ENCODE data around the gene C1orf21. TPM values are rescaled to one million over a fixed set of nuclear protein-coding genes. Genes with fewer than 3 reads are reported as not detected.

C1orf21 gene
- total and polyA plus RNA-seq, 2 donors (not counting 3 experiments of a cell fraction or from before 2014, with no cell fraction given): 0.79 to 8.5 TPM

- dilution Hi-C loops (cut with MboI; ENCODE audit: extremely low pct_ligation_motif_present, low sequenced_read_pairs): no loop called here
- no peaks in the 10 kb centered on the region for H3K79me2 ChIP-seq (ENCODE audit: control insufficient read depth, insufficient read depth, low read length)
- no peaks in the 10 kb centered on the region for H3K4me1 ChIP-seq (ENCODE audit: control insufficient read depth, extremely low read depth, insufficient read depth, low read length)
- H3K27ac ChIP-seq (ENCODE audit: insufficient read depth, low read depth, low read length): no peak overlapping the region
- ChIA-PET CTCF (interaction anchor here (1.2 kb wide), 1 partner anchor 8 kb away, joined by 9 read pairs; no protein-coding TSS in a partner anchor), POLR2A (no interaction called here)
- H3K4me3 ChIP-seq (replicated peaks in 1 of 3; ENCODE audit: insufficient read depth in 1 of 3, low read depth in 1 of 3, low read length in 3 of 3): no peak overlapping the region
- H3K9me3 ChIP-seq (replicated peaks; ENCODE audit: control insufficient read depth, insufficient read depth, low read length): no peaks in the 10 kb centered on the region
- no peaks in the 10 kb centered on the region for H4K20me1 ChIP-seq (replicated peaks; ENCODE audit: control insufficient read depth, extremely low read depth, insufficient read depth, low read length)
- TF ChIP-seq GATA2 (IDR thresholded peaks at IDR 0.05; ENCODE audit: insufficient read depth, insufficient read length, low read depth, low read length) (no peak), POLR2A (IDR thresholded peaks at IDR 0.05; ENCODE audit: low read depth, low read length) (no peak), JUN (IDR thresholded peaks at IDR 0.05; ENCODE audit: borderline replicate concordance, insufficient read depth, insufficient read length, low read depth) (no peak), POLR2AphosphoS5 (IDR thresholded peaks at IDR 0.05; ENCODE audit: insufficient read depth, low read depth, low read length) (no peak), FOS (IDR thresholded peaks at IDR 0.05; ENCODE audit: borderline replicate concordance, insufficient read depth, low read length) (no peak), EZH2 (IDR thresholded peaks at IDR 0.05; ENCODE audit: borderline replicate concordance, low read depth, low read length, severe bottlenecking) (no peak)
- TF ChIP-seq, protein P1, sequence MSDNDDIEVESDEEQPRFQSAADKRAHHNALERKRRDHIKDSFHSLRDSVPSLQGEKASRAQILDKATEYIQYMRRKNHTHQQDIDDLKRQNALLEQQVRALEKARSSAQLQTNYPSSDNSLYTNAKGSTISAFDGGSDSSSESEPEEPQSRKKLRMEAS (IDR thresholded peaks at IDR 0.05; ENCODE audit: insufficient read depth, insufficient read length): no peak
- H3K36me3 ChIP-seq (ENCODE audit: control insufficient read depth in 2 of 2, extremely low read depth in 1 of 2, insufficient read depth in 2 of 2, low read length in 2 of 2): no peaks in the 10 kb centered on the region
- no peak for FAIRE-seq
- no peak for DNase-seq (ENCODE audit: low read depth, low spot score)
- H3K4me2 ChIP-seq (ENCODE audit: insufficient read depth, low read length): no peak overlapping the region
- H3K27me3 ChIP-seq (ENCODE audit: control insufficient read depth in 2 of 2, insufficient read depth in 2 of 2, low read length in 2 of 2): peaks cover 0 to 4% of the 10 kb centered on the region in 2 experiments
- BruUV-seq (replicated peaks): no TSS peak
- no peak overlapping the region for H2AFZ ChIP-seq (ENCODE audit: low read depth, low read length)
- no peaks in the 10 kb centered on the region for H3K9me1 ChIP-seq (replicated peaks; ENCODE audit: control insufficient read depth, extremely low read depth, insufficient read depth, low read length)
- intact Hi-C loops (cut with micrococcal nuclease): no loop called here
- no peak overlapping the region for H3K9ac ChIP-seq (replicated peaks; ENCODE audit: extremely low read depth, insufficient read depth, low read length)
Observed at GRCh38 chr1:184656221-184656620, 269.4 kb downstream of the C1orf21 start.

DNA sequence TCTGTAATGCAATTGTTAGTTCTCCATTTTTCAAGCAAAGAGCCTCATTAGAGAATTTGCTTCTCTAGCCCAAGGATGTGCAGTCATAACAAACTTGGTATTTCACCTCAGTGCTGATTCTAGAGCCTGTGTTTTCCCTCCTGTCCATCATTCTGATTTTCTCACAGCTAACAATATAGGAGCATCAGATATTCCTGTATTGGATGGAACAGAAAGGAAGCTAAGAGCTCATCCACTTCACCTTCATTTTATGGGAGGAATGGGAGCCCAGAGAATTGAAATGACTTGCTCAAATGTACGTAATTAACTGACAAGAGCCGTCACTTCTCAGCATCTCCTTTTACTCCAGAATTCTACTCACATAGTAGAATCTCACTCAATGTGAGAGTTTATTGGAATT lies 271.2 kb downstream of the C1orf21 start:
- POLR2A ChIA-PET: no interaction called here
- Histone ChIP-seq H3K27me3 (ENCODE audit: control insufficient read depth in 2 of 2, insufficient read depth in 2 of 2, low read length in 2 of 2) (peaks cover 2% of the 10 kb centered on the region in 2 experiments), H3K9ac (replicated peaks; ENCODE audit: extremely low read depth, insufficient read depth, low read length) (no peak overlapping the region), H3K4me2 (ENCODE audit: insufficient read depth, low read length) (no peak overlapping the region), H3K27ac (ENCODE audit: insufficient read depth, low read depth, low read length) (no peak overlapping the region), H3K79me2 (ENCODE audit: control insufficient read depth, insufficient read depth, low read length) (no peaks in the 10 kb centered on the region), H3K4me3 (replicated peaks in 1 of 3; ENCODE audit: insufficient read depth in 1 of 3, low read depth in 1 of 3, low read length in 3 of 3) (no peak overlapping the region), H3K36me3 (ENCODE audit: control insufficient read depth in 2 of 2, extremely low read depth in 1 of 2, insufficient read depth in 2 of 2, low read length in 2 of 2) (no peaks in the 10 kb centered on the region), H4K20me1 (replicated peaks; ENCODE audit: control insufficient read depth, extremely low read depth, insufficient read depth, low read length) (no peaks in the 10 kb centered on the region), H3K4me1 (ENCODE audit: control insufficient read depth, extremely low read depth, insufficient read depth, low read length) (no peaks in the 10 kb centered on the region), H3K9me1 (replicated peaks; ENCODE audit: control insufficient read depth, extremely low read depth, insufficient read depth, low read length) (no peaks in the 10 kb centered on the region), H2AFZ (ENCODE audit: low read depth, low read length) (no peak overlapping the region), H3K9me3 (replicated peaks; ENCODE audit: control insufficient read depth, insufficient read depth, low read length) (no peaks in the 10 kb centered on the region)
- intact Hi-C loops (cut with micrococcal nuclease) (no loop called here), dilution Hi-C loops (cut with MboI; ENCODE audit: extremely low pct_ligation_motif_present, low sequenced_read_pairs) (no loop called here)
- CTCF ChIA-PET: no interaction called here
- FAIRE-seq (no peak), DNase-seq (ENCODE audit: low read depth, low spot score) (no peak)
- BruUV-seq (replicated peaks): no TSS peak
- TF ChIP-seq JUN (IDR thresholded peaks at IDR 0.05; ENCODE audit: borderline replicate concordance, insufficient read depth, insufficient read length, low read depth) (no peak), EZH2 (IDR thresholded peaks at IDR 0.05; ENCODE audit: borderline replicate concordance, low read depth, low read length, severe bottlenecking) (no peak), GATA2 (IDR thresholded peaks at IDR 0.05; ENCODE audit: insufficient read depth, insufficient read length, low read depth, low read length) (no peak), POLR2A (IDR thresholded peaks at IDR 0.05; ENCODE audit: low read depth, low read length) (no peak)
- TF ChIP-seq, protein P2, sequence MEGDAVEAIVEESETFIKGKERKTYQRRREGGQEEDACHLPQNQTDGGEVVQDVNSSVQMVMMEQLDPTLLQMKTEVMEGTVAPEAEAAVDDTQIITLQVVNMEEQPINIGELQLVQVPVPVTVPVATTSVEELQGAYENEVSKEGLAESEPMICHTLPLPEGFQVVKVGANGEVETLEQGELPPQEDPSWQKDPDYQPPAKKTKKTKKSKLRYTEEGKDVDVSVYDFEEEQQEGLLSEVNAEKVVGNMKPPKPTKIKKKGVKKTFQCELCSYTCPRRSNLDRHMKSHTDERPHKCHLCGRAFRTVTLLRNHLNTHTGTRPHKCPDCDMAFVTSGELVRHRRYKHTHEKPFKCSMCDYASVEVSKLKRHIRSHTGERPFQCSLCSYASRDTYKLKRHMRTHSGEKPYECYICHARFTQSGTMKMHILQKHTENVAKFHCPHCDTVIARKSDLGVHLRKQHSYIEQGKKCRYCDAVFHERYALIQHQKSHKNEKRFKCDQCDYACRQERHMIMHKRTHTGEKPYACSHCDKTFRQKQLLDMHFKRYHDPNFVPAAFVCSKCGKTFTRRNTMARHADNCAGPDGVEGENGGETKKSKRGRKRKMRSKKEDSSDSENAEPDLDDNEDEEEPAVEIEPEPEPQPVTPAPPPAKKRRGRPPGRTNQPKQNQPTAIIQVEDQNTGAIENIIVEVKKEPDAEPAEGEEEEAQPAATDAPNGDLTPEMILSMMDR (IDR thresholded peaks at IDR 0.05; ENCODE audit: extremely low read depth in 1 of 2, insufficient read depth in 1 of 2, low read depth in 1 of 2, low read length in 2 of 2): no peak
- TF ChIP-seq, protein P1 (IDR thresholded peaks at IDR 0.05; ENCODE audit: insufficient read depth, insufficient read length): no peak
